ENCODE results near the gene TSPAN5. TPM values are rescaled to one million over a fixed set of nuclear protein-coding genes. Genes with fewer than 3 reads are reported as not detected.

Gene TSPAN5
- total RNA-seq, 1 donor from 2014 or later: 1.6 TPM

GRCh38 chr4:98673288-98673644 is 14.9 kb upstream of the TSPAN5 start:
- ATAC-seq (ENCODE audit: low read depth) (no peak), DNase-seq (no peak)
- POLR2A ChIA-PET: no interaction called here
- Mint-ChIP-seq H3K9me3 (no peaks in the 10 kb centered on the region), H3K36me3 (ENCODE audit: low read depth) (no peaks in the 10 kb centered on the region), H3K4me3 (no peak overlapping the region), H3K27me3 (peaks cover 14% of the 10 kb centered on the region), H3K4me1 (peaks cover 6% of the 10 kb centered on the region), H3K27ac (no peak overlapping the region)
- intact Hi-C loops (cut with micrococcal nuclease): no loop called here
- CTCF ChIA-PET: no interaction called here
- no peak for TF ChIP-seq CTCF (IDR thresholded peaks at IDR 0.05)

GRCh38 chr4:98672583-98673287 is 14.3 kb upstream of the TSPAN5 start:
- TF ChIP-seq CTCF (IDR thresholded peaks at IDR 0.05): no peak
- no peak for ATAC-seq (ENCODE audit: low read depth)
- no peak overlapping the region for H3K27ac Mint-ChIP-seq
- no peaks in the 10 kb centered on the region for H3K36me3 Mint-ChIP-seq (ENCODE audit: low read depth)
- CTCF ChIA-PET: no interaction called here
- no peaks in the 10 kb centered on the region for H3K9me3 Mint-ChIP-seq
- POLR2A ChIA-PET: no interaction called here
- DNase-seq: no peak
- peaks cover 14% of the 10 kb centered on the region for H3K27me3 Mint-ChIP-seq
- intact Hi-C loops (cut with micrococcal nuclease): no loop called here
- peaks cover 6% of the 10 kb centered on the region for H3K4me1 Mint-ChIP-seq
- H3K4me3 Mint-ChIP-seq: no peak overlapping the region

- no peaks in the 10 kb centered on the region for H3K36me3 Mint-ChIP-seq (ENCODE audit: low read depth)
- TF ChIP-seq CTCF (IDR thresholded peaks at IDR 0.05): no peak
- DNase-seq (no peak), ATAC-seq (ENCODE audit: low read depth) (no peak)
- peaks cover 6% of the 10 kb centered on the region for H3K4me1 Mint-ChIP-seq
- no peak overlapping the region for H3K4me3 Mint-ChIP-seq
- H3K9me3 Mint-ChIP-seq: no peaks in the 10 kb centered on the region
- no peak overlapping the region for H3K27ac Mint-ChIP-seq
- H3K27me3 Mint-ChIP-seq: peaks cover 14% of the 10 kb centered on the region
- ChIA-PET CTCF (no interaction called here), POLR2A (interaction anchor here (0.5 kb wide), 1 partner anchor 85 kb away, joined by 5 read pairs; no protein-coding TSS in a partner anchor)
- intact Hi-C loops (cut with micrococcal nuclease): no loop called here
Measured at GRCh38 chr4:98671131-98671530, 12.7 kb upstream of the TSPAN5 start.

GRCh38 chr4:98670186-98670585 is 11.8 kb upstream of the TSPAN5 start:
- Mint-ChIP-seq H3K4me3 (no peak overlapping the region), H3K4me1 (peaks cover 6% of the 10 kb centered on the region), H3K27ac (no peak overlapping the region), H3K27me3 (peaks cover 14% of the 10 kb centered on the region), H3K36me3 (ENCODE audit: low read depth) (no peaks in the 10 kb centered on the region), H3K9me3 (no peaks in the 10 kb centered on the region)
- TF ChIP-seq CTCF (IDR thresholded peaks at IDR 0.05): no peak
- CTCF ChIA-PET: no interaction called here
- ATAC-seq (ENCODE audit: low read depth): no peak
- POLR2A ChIA-PET: no interaction called here
- no peak for DNase-seq
- intact Hi-C loops (cut with micrococcal nuclease): no loop called here

GRCh38 chr4:98669577-98669976 is 11.2 kb upstream of the TSPAN5 start:
- no peak for TF ChIP-seq CTCF (IDR thresholded peaks at IDR 0.05)
- CTCF ChIA-PET: no interaction called here
- ATAC-seq (ENCODE audit: low read depth) (no peak), DNase-seq (no peak)
- intact Hi-C loops (cut with micrococcal nuclease): no loop called here
- Mint-ChIP-seq H3K9me3 (no peaks in the 10 kb centered on the region), H3K36me3 (ENCODE audit: low read depth) (no peaks in the 10 kb centered on the region), H3K4me1 (peaks cover 12% of the 10 kb centered on the region), H3K27me3 (peaks cover 13% of the 10 kb centered on the region), H3K4me3 (no peak overlapping the region), H3K27ac (no peak overlapping the region)
- POLR2A ChIA-PET: no interaction called here
